Keratinocyte (primary cell): ENCODE data around the gene ZNF678.

Source experiments
- CTCF ChIP-seq, 3 experiments: IDR thresholded peaks in 1 of 3; conservative IDR thresholded peaks in 1 of 3; optimal IDR thresholded peaks in 1 of 3; 2 replicates in 2 of 3; 3 replicates in 1 of 3; pipeline versions ENCODE3 to v1.5.1; 2011; ENCODE audit warnings: low read length in 3 of 3, mild to moderate bottlenecking in 3 of 3, moderate library complexity in 2 of 3, control low read depth in 1 of 3, inconsistent platforms in 1 of 3; ENCODE audit not compliant: insufficient read depth in 2 of 3; ENCODE audit errors: extremely low read depth in 1 of 3
- EZH2 ChIP-seq: IDR thresholded peaks from one replicate; pipeline ENCODE4 v1.6.1; 2012; ENCODE audit warnings: inconsistent platforms, mild to moderate bottlenecking, low read length, moderate library complexity

DNA sequence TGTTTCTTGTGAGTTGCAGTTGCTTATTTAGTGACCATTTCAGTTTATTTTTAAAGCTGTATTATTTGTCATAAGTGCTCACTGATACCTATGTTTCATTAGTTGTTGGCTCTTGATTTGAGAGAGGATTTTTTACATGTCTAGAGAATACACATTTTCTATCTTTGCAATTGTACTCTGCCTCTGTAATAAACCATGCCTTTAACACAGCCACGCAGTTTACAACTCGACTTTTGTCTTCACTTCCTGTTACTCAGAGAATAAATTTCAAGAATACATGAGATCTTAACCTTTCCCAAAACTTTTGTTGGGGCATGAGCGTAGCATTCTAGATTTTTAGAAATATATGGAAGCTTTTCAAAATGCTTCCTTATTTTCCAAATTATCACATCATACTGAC is 14.9 kb upstream of the ZNF678 start:
- TF ChIP-seq CTCF (optimal IDR thresholded peaks at IDR 0.05 in 1 of 3, IDR thresholded peaks at IDR 0.05 in 1 of 3, conservative IDR thresholded peaks at IDR 0.05 in 1 of 3; ENCODE audit: extremely low read depth in 1 of 3, insufficient read depth in 2 of 3, low read length in 3 of 3) (no peak), EZH2 (no peak)
